Measurements from ENCODE around the gene MARK4.
"Not testable (repeated sequence)": the region's sequence is repeated elsewhere in the genome, so short reads cannot be mapped to it uniquely, and the experiment has no call there.

The MARK4 gene

GRCh38 chr19:45311621-45312020, 60.5 kb downstream of the MARK4 start:
- Mint-ChIP-seq H3K4me3 (no peak overlapping the region), H3K27me3 (ENCODE audit: low read depth, poor library complexity) (peaks cover 35% of the 10 kb centered on the region), H3K4me1 (no peaks in the 10 kb centered on the region), H3K9me3 (no peaks in the 10 kb centered on the region), H3K36me3 (ENCODE audit: low read depth) (no peaks in the 10 kb centered on the region), H3K27ac (no peak overlapping the region)
- no peak for DNase-seq
- TF ChIP-seq CTCF (IDR thresholded peaks at IDR 0.05): no peak

- not testable (repeated sequence) for H3K9me3 Mint-ChIP-seq; DNase-seq; H3K27ac Mint-ChIP-seq; H3K4me3 Mint-ChIP-seq; H3K36me3 Mint-ChIP-seq (ENCODE audit: low read depth); H3K4me1 Mint-ChIP-seq
- H3K27me3 Mint-ChIP-seq (ENCODE audit: low read depth, poor library complexity): peaks cover 42% of the 10 kb centered on the region
Measured at GRCh38 chr19:45312285-45312684, 61.2 kb downstream of the MARK4 start.

DNA sequence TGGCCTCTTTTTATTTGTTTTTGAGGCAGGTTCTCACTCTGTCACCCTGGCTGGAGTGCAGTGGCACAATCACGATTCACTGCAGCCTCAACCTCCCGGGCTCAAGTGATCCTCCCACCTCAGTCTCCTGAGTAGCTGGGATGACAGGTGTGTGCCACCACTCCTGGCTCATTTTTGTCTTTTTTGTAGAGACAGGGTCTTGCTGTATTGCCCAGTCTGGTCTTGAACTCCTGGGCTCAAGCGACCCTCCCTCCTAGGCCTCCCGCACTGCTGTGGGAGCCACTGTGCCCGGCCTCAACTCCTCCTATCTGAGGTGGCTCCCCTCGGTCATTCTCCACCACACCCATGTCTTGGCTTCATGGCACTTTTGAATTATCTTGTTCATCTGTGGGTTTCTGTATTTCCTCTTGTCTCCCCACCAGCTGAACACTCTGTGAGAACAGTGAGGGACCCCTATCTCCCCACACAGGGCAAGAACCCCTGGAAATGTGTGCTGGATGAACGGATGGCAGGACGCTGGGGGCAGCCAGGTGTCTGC, 63.7 kb downstream of the MARK4 start:
- DNase-seq: no peak
- no peak overlapping the region for H3K27ac Mint-ChIP-seq
- H3K9me3 Mint-ChIP-seq: no peaks in the 10 kb centered on the region
- no peak for TF ChIP-seq CTCF (IDR thresholded peaks at IDR 0.05)
- no peak overlapping the region for H3K4me3 Mint-ChIP-seq
- H3K27me3 Mint-ChIP-seq (ENCODE audit: low read depth, poor library complexity): peaks cover 56% of the 10 kb centered on the region
- H3K36me3 Mint-ChIP-seq (ENCODE audit: low read depth): no peaks in the 10 kb centered on the region
- H3K4me1 Mint-ChIP-seq: peaks cover 7% of the 10 kb centered on the region

- no peak for DNase-seq
- Mint-ChIP-seq H3K36me3 (ENCODE audit: low read depth) (no peaks in the 10 kb centered on the region), H3K27ac (no peak overlapping the region), H3K4me1 (peaks cover 7% of the 10 kb centered on the region), H3K27me3 (ENCODE audit: low read depth, poor library complexity) (peaks cover 61% of the 10 kb centered on the region), H3K9me3 (no peaks in the 10 kb centered on the region), H3K4me3 (no peak overlapping the region)
- TF ChIP-seq CTCF (IDR thresholded peaks at IDR 0.05): no peak
Measured at GRCh38 chr19:45315304-45315703, 64.2 kb downstream of the MARK4 start.

DNA sequence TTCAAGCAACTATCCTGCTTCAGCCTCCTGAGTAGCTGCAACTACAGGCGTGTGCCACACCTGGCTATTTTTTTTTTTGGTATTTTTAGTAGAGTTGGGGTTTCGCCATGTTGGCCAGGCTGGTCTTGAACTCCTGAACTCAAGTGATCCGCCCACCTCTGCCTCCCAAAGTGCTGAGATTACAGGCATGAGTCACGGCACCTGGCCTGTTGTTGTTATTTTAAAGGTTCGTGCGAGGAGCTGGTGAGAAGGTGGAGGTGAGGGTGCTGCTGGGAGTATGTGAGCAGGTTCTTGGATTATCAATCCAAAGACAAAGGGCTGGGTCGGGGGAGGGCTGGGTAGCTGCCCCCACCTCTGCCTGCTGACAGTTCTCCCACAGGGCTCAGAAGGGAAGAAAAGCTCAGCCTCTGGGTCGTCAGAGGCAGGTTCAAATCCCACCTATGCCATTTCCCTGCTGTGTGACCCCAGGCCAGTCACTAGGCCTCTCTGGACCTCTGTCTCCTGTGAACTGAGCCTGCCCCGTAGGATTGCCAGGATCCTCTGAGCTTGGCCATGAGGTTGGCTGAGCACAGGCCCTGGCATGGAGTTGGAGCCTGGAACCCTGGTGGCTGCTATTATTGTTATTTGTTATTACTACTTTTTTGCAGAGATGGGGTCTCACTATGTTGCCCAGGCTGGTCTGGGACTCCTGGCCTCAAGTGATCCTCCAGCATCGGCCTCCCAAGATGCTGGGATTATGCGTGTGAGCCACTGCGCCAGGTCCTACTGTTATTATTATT, 70.1 kb downstream of the MARK4 start:
- Mint-ChIP-seq H3K4me3 (no peak overlapping the region), H3K4me1 (peaks cover 31% of the 10 kb centered on the region), H3K36me3 (ENCODE audit: low read depth) (no peaks in the 10 kb centered on the region), H3K27ac (no peak overlapping the region), H3K9me3 (no peaks in the 10 kb centered on the region), H3K27me3 (ENCODE audit: low read depth, poor library complexity) (peaks cover 45% of the 10 kb centered on the region)
- no peak for DNase-seq
- TF ChIP-seq CTCF (IDR thresholded peaks at IDR 0.05): no peak

- Mint-ChIP-seq H3K4me3 (no peak overlapping the region), H3K4me1 (peaks cover 38% of the 10 kb centered on the region), H3K36me3 (ENCODE audit: low read depth) (no peaks in the 10 kb centered on the region), H3K9me3 (no peaks in the 10 kb centered on the region), H3K27me3 (ENCODE audit: low read depth, poor library complexity) (peaks cover 39% of the 10 kb centered on the region), H3K27ac (peak overlapping the region; percentile 33)
- no peak for DNase-seq
- no peak for TF ChIP-seq CTCF (IDR thresholded peaks at IDR 0.05)
Measured at GRCh38 chr19:45321848-45322247, 70.8 kb downstream of the MARK4 start.
